ENCODE data around the gene MCTP1.

Gene MCTP1

GRCh38 chr5:94920570-94920969 is 364.3 kb downstream of the MCTP1 start:
- no peak for DNase-seq

DNA sequence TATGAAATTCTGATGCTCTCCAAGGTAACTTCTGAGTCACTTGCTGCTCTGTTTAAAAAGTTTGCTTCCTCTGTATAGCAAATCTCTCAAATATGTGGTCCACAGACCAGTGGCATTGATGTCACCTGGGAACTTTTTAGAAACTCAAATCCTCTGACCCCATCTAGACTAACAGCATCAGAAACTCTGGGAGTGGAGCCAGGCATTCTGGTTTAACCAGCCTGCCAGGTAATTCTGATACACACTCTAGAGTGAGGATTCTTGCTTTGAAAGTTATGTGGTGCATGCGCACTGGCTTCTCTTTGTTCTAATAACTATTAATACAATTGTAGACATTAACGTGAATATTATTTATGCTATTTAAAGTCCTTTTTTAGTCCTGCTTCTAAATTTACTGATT is 368.3 kb downstream of the MCTP1 start:
- DNase-seq = no peak

- DNase-seq = no peak
These were observed 373.6 kb downstream of the MCTP1 start for GRCh38 chr5:94911276-94911675.

DNA sequence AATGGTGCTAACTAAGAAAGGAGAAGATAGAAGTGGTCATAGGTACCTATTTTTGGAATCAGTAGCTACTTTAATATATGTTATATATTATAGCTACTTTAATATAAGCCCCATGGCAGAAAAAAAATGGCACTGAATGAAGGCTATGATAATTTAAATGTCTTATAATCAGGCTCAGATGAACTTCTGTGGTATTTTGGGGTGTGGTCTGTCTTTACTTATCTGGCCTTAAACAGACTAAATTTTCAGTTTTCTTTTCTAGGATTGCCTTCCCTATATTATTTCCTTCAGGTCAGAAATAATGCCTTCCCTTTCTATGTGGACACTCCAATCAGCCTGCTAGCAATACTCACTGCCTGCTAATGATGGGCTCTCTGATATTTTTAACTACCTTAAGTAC is 374.2 kb downstream of the MCTP1 start:
- no peak for DNase-seq

DNA sequence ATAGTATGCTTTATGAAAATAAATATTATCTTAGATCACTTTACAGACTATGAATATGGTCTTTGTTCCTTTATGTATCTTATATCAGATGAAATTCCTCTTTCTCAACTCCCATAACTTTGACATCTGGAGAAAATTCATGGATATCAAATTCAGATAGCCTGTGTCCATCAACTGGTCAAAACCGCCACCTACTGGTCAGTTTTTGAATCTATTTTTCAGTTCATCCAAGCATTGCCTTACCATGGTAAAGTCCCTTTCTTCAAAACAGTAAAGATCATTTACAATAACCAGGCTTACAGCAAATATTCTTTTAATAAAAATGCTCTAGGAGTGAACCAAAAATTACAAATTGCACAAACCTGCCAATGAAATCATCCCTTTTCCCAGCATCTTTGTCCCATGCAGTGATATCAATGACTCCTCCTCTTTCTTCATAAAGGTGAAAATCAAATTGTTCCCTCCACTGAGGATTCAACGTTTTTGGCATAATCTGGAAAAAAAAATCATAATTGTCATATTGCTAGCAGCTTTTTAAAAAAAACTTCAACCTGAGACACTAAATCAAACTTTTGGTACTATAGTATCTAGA is 375.9 kb downstream of the MCTP1 start:
- DNase-seq = peak in 1 of 2 experiments; percentile 9

GRCh38 chr5:94906750-94907149 is 378.1 kb downstream of the MCTP1 start:
- no peak for DNase-seq

DNA sequence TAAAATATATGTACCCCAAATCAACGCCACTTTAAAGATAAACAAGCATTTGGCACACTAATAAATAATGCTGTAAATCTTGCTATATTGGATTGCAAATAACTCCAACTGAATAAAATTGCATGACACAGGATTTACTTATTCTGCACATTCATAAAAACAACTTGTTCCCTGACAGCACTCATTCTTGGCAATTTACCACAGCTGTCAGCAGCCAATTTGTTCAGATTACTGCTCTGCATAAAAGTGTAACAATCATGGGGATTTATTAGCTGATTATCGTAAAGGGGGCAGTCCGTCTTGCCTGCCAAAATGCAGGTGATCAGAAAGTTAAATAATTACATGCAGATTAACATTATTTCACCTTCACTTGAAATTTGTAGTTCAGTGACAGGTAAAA is 381.2 kb downstream of the MCTP1 start:
- no peak for DNase-seq

GRCh38 chr5:94901191-94901979 is 383.5 kb downstream of the MCTP1 start:
- DNase-seq = no peak

DNA sequence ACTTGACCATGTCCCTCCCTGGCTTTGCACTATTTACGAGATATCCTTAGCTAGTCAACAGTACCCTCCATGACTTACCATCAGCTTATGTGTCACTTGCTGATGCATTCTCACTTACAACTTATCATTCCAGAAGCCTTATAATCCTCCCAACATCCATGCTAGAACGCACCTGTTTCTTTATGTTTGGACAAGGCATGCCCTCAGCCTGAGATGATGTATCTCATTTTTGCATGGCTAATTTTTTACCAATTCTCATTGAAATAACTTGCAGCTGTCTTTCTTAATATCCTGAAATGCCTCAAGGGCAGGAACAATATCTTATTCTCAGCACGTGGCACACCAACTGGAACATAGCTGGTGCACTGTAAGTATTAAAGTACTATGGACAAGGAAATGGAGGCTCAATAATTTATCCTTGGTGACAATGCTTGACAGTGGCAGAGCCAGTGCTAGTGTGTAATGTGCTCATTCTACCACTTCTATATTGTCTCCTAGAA is 384.8 kb downstream of the MCTP1 start:
- no peak for DNase-seq

DNA sequence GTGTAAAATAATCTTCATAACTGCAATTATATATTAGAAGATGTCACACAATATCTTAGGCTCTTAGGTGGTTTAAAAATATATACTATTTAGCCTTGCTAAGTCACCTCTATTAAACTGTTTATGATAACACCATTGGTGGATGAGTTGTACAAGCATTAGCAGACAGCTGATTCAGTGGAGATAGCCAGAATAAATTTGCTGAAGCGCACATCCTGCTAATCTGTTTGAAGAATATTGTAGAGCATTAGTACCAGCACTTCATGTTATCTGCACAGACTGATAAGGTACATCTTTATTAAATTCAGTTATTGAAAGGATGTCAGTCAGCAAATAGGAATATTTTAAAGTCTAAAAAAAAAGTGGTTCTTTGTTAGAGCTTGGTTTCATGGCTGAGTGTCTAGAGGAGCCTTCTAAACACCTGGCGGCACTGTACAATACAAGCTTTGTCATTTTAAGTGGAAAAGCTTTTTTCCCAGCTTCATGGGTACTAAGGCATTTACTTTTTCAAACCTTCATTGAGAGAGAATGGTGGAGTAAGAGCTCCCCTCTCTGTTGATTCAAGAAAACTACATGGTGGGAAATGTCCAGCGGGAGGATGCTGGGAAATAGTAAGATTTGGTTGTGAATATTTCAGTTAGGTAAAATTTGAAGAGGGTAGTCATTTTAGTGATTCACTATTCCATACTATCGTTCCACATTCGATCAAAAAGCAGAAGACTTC is 391.3 kb downstream of the MCTP1 start:
- DNase-seq = no peak

DNA sequence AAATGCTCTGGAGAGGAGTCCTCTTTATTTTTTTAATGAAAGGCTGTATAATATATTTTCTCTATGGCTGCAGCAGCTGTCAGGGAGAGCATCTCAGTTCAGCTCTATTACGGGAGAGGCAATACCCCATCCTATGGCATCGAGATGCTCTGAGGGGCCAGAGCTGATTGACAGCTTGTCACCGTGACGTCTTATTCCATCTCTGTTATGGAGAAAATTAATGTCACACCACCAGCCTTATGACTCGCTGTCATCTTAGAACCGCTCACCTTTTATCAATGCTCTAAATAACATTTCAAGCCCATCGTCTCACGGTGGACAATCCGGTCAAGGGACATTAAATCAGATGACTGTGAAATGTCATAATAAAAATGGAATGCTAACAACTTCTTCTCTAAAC is 392.9 kb downstream of the MCTP1 start:
- no peak for DNase-seq

DNA sequence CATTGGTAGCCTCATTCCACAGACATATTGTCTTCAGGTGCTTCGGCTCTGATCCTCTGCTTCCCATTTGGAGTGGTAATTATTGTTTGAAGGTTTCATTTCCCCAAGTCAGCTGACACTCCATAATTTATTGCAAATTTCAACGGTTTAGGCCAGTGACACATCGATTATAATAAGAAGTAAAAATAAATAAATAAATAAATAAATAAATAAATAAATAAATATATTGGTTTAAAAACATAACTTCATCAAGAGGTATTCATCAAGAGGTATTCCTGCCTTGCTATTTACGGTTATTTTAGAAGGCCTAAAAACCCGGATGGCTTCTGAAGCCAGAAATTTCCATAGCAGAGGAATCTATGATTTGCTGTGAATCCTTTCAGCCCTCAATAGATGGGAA is 393.3 kb downstream of the MCTP1 start:
- DNase-seq = no peak

DNA sequence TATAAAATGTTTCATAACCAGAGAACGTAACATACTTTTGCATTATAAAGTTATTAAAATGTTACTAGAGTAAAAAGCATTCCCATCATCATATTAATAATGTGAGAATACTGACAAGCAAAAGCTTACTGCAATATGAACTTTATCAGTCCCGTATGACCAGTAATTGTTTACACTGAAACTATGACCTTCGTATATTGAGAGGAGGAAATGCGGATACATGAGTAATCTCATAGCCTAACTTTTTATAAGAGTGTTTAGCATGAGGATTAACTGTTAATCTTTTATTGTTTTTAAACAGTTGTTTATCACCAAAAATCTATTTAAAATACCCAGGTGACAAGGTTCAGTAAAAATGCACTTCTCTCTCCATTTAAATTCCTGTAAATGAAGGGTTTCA is 394.0 kb downstream of the MCTP1 start:
- DNase-seq = no peak

DNA sequence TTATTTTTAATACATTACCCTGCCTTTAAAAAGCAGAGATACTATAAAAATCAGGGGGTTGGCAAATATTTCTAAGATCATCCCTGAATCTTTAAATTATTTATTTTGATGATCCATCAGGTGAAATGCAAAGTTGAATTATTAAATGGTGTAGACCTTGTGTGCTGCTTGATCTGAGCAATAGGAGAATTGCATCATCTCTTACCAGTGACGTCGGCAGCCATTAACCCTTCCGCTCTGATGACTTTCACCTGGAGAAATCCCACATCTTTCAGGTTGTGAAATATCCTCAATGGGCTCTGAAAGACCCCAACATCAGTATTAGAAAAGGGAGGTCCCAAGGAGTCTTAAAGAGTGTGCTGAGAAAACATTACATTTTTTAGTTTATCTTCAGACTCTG is 396.2 kb downstream of the MCTP1 start:
- DNase-seq = no peak

DNA sequence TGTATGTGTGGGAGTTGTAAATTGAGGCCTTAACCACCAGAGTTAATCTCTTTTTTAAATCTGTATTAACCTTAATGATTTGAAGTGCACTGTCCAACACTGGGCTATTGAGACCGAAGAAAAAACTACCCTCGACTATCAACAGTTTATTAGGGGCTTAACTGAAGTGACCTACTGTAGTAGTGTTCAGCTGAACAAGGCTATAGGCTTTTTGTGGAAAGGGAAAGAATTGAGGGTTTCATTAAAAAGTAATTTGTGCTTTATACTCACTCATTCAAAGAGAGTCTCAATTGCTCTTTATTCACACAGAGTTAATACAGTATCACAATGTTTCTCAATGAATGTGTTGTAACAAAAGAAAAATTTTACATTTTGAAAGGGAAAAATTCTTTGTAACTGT is 399.0 kb downstream of the MCTP1 start:
- no peak for DNase-seq

DNA sequence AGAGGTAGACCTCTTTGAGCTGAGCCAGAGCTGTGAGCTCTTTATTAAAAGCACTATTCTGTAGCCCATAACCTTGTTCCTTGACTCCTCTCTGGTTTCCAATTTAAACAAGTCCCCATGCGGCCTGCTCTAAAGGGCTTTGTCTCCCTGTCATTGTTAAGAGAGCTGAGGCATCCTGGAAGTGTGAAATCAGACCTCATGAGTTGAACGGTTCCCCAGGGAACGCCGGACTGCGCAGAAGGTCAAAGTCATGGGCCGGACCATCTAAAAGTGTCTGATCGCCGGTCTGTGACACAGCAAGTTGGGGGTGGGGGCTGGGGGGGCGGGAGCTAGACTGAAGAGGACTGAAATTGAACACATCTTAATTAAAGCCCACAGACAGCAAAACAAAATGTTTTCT is 400.6 kb downstream of the MCTP1 start:
- no peak for DNase-seq

- peak; percentile 24 to 37 for DNase-seq
These were observed 412.4 kb downstream of the MCTP1 start for GRCh38 chr5:94872526-94872925.

DNA sequence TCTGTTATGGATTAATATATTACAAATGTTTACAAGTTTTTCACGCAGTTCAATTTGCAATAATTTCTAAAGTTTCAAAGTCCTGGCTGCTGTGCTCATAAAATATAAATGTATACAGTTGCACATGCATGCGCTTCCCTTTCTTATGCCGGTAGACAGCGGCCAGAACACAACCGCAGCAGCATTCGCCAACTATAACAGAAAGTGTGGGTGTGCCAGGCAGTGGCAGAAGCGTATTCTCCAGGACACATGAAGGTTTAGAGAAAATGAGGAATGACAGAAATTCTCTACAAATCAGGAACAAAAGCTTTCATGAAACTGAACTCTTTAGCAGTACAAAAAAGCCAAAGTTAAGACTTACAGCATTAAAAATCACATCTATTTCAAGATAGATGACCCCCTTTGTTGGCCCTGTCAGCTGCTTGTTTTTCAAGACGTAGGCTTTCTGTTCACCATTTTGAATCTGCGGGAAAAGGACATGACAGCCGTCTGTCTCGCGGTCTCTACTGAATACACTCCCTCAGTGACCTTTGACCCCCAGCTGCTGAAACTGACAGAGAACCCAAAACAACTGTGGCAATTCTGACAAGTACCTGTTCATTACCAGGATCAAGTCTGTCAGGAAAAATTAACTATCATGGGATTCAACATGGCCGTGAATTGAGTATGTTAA is 414.2 kb downstream of the MCTP1 start:
- DNase-seq = no peak

GRCh38 chr5:94869921-94870320 is 415.0 kb downstream of the MCTP1 start:
- no peak for DNase-seq

GRCh38 chr5:94863951-94864350 is 420.9 kb downstream of the MCTP1 start:
- no peak for DNase-seq

GRCh38 chr5:94857111-94857510 is 427.8 kb downstream of the MCTP1 start:
- no peak for DNase-seq

GRCh38 chr5:94856257-94856800 is 428.6 kb downstream of the MCTP1 start:
- DNase-seq = peak in 1 of 2 experiments; percentile 2

- peak; percentile 63 to 64 for DNase-seq
These were observed 429.4 kb downstream of the MCTP1 start for GRCh38 chr5:94855543-94855942.
